ENCODE data around the gene ZNF792. TPM values are rescaled to one million over a fixed set of nuclear protein-coding genes. Genes with fewer than 3 reads are reported as not detected.

Gene ZNF792
- 3.7 and 5.7 TPM in 2 replicates for polyA plus RNA-seq
- 19.0 and 19.9 TPM in 2 replicates for polyA minus RNA-seq

GRCh38 chr19:34963573-34964406, at the start of gene ZNF792:
ZNF792 (minus strand) TSS chr19:34964229; CDS start chr19:34963662, 567 bp downstream.
- Histone ChIP-seq H2AFZ (ENCODE audit: low read depth, low read length) (peak within 1 kb of the TSS; percentile 69), H3K79me2 (replicated peaks; ENCODE audit: insufficient read depth, low read length) (peaks cover 6% of the 10 kb centered on the region), H3K4me3 (ENCODE audit: low read length) (peak within 1 kb of the TSS; percentile 92), H4K20me1 (ENCODE audit: insufficient read depth) (no peaks in the 10 kb centered on the region), H3K9ac (ENCODE audit: low read length) (peak within 1 kb of the TSS; percentile 72), H3K9me3 (ENCODE audit: low read length) (no peaks in the 10 kb centered on the region), H3K4me2 (ENCODE audit: low read length) (peak within 1 kb of the TSS; percentile 89), H3K9me2 (ENCODE audit: insufficient read depth, low read length) (no peaks in the 10 kb centered on the region), H3K27ac (ENCODE audit: low read length) (peak within 1 kb of the TSS; percentile 28), H3K27me3 (ENCODE audit: insufficient read depth, low read depth, low read length) (no peaks in the 10 kb centered on the region), H3F3A (ENCODE audit: insufficient read depth, low read length, poor library complexity, severe bottlenecking) (no peaks in the 10 kb centered on the region), H3K36me3 (ENCODE audit: insufficient read depth, low read length) (peaks cover 2% of the 10 kb centered on the region)
- TF ChIP-seq MXI1 (conservative IDR thresholded peaks at IDR 0.05; ENCODE audit: poor library complexity, severe bottlenecking), result peak; percentile 37
- peak; percentile 60 for TF ChIP-seq REST (IDR thresholded peaks at IDR 0.05; ENCODE audit: borderline replicate concordance)
- TF ChIP-seq EZH2 (IDR thresholded peaks at IDR 0.05; ENCODE audit: borderline replicate concordance, insufficient read depth, low read length, poor library complexity, severe bottlenecking), result no peak
- TF ChIP-seq SMC3 (conservative IDR thresholded peaks at IDR 0.05; ENCODE audit: poor library complexity), result no peak
- peak; percentile 50 for TF ChIP-seq POLR2AphosphoS5 (IDR thresholded peaks at IDR 0.05)
- TF ChIP-seq RAD21 (conservative IDR thresholded peaks at IDR 0.05), result no peak

- H3K27ac ChIP-seq (ENCODE audit: low read length), result no peak overlapping the region
- H3K4me3 ChIP-seq (ENCODE audit: low read length), result no peak overlapping the region
- no peaks in the 10 kb centered on the region for H3K27me3 ChIP-seq (ENCODE audit: insufficient read depth, low read depth, low read length)
Measured at GRCh38 chr19:35013041-35013819, 49.2 kb upstream of the ZNF792 start.

More at GRCh38 chr19:35013041-35013819, 49.2 kb upstream of the ZNF792 start:
- H3F3A ChIP-seq (ENCODE audit: insufficient read depth, low read length, poor library complexity, severe bottlenecking), result no peaks in the 10 kb centered on the region
- no peaks in the 10 kb centered on the region for H3K36me3 ChIP-seq (ENCODE audit: insufficient read depth, low read length)
- no peak overlapping the region for H2AFZ ChIP-seq (ENCODE audit: low read depth, low read length)
- H3K9ac ChIP-seq (ENCODE audit: low read length), result no peak overlapping the region
- no peaks in the 10 kb centered on the region for H3K9me2 ChIP-seq (ENCODE audit: insufficient read depth, low read length)
- H3K9me3 ChIP-seq (ENCODE audit: low read length), result no peaks in the 10 kb centered on the region
- H4K20me1 ChIP-seq (ENCODE audit: insufficient read depth), result no peaks in the 10 kb centered on the region
- H3K4me2 ChIP-seq (ENCODE audit: low read length), result no peak overlapping the region
- TF ChIP-seq EP300 (conservative IDR thresholded peaks at IDR 0.05; ENCODE audit: poor library complexity, severe bottlenecking) (no peak), CTCF (IDR thresholded peaks at IDR 0.05; ENCODE audit: poor library complexity, severe bottlenecking) (peak; percentile 61), TAF1 (IDR thresholded peaks at IDR 0.05; ENCODE audit: low read depth) (no peak), SMC3 (conservative IDR thresholded peaks at IDR 0.05; ENCODE audit: poor library complexity) (peak; percentile 53), RAD21 (conservative IDR thresholded peaks at IDR 0.05) (peak; percentile 46)
- H3K79me2 ChIP-seq (replicated peaks; ENCODE audit: insufficient read depth, low read length), result no peaks in the 10 kb centered on the region

All from neural cell (in vitro differentiated cells).